Hepatic stellate cell (primary cell): ENCODE data around the gene ZFHX3.
"Not testable (repeated sequence)": the region's sequence is repeated elsewhere in the genome, so short reads cannot be mapped to it uniquely, and the experiment has no call there.

Experiments
- DNase-seq: peaks from one replicate; pipeline ENCODE4 v3.0.0; 2011; ENCODE audit warnings: low spot score

Gene ZFHX3

GRCh38 chr16:73020409-73020884 is 27.5 kb downstream of the ZFHX3 start:
- DNase-seq, result peak; percentile 86

- DNase-seq, result peak; percentile 85
These were observed 28.2 kb downstream of the ZFHX3 start for GRCh38 chr16:73019457-73020362.

- DNase-seq, result no peak
These were observed 29.0 kb downstream of the ZFHX3 start for GRCh38 chr16:73018821-73019456.

- DNase-seq, result no peak
These were observed 30.6 kb downstream of the ZFHX3 start for GRCh38 chr16:73017321-73017720.

- DNase-seq, result no peak
These were observed 31.5 kb downstream of the ZFHX3 start for GRCh38 chr16:73016488-73016830.

GRCh38 chr16:73015612-73016487 is 32.1 kb downstream of the ZFHX3 start:
- DNase-seq, result no peak

GRCh38 chr16:73014768-73015167 is 33.2 kb downstream of the ZFHX3 start:
- no peak for DNase-seq

GRCh38 chr16:73013974-73014373 is 34.0 kb downstream of the ZFHX3 start:
- no peak for DNase-seq

- no peak for DNase-seq
These were observed 35.6 kb downstream of the ZFHX3 start for GRCh38 chr16:73012341-73012740.

- no peak for DNase-seq
These were observed 36.0 kb downstream of the ZFHX3 start for GRCh38 chr16:73011926-73012325.

GRCh38 chr16:73010150-73010676 is 37.7 kb downstream of the ZFHX3 start:
- DNase-seq, result no peak

GRCh38 chr16:73009710-73010109 is 38.2 kb downstream of the ZFHX3 start:
- DNase-seq, result not testable (repeated sequence)

GRCh38 chr16:73006026-73006425 is 41.9 kb downstream of the ZFHX3 start:
- DNase-seq, result no peak

GRCh38 chr16:73002866-73003265 is 45.1 kb downstream of the ZFHX3 start:
- no peak for DNase-seq

GRCh38 chr16:73000907-73001521 is 46.9 kb downstream of the ZFHX3 start:
- no peak for DNase-seq

- DNase-seq, result no peak
These were observed 47.7 kb downstream of the ZFHX3 start for GRCh38 chr16:73000020-73000906.

GRCh38 chr16:72999541-73000019 is 48.3 kb downstream of the ZFHX3 start:
- no peak for DNase-seq

GRCh38 chr16:72997141-72997542 is 50.8 kb downstream of the ZFHX3 start:
- DNase-seq, result no peak

- no peak for DNase-seq
These were observed 51.5 kb downstream of the ZFHX3 start for GRCh38 chr16:72996291-72997062.

- DNase-seq, result not testable (repeated sequence)
These were observed 52.1 kb downstream of the ZFHX3 start for GRCh38 chr16:72995882-72996270.
